Measurements from ENCODE around the gene SFSWAP. TPM values are rescaled to one million over a fixed set of nuclear protein-coding genes. Genes with fewer than 3 reads are reported as not detected.

Gene SFSWAP
- total RNA-seq, 1 experiment from 2014 or later: 48.1 TPM

- H3K27me3 ChIP-seq (ENCODE audit: insufficient read depth, low read length): no peaks in the 10 kb centered on the region; the same call in 1 of the 2 replicates
- no peaks in the 10 kb centered on the region; the same call in 1 of the 2 replicates for H3K79me2 ChIP-seq (ENCODE audit: insufficient read depth, low read length)
- H2BK15ac ChIP-seq (ENCODE audit: low read depth, low read length): no peak overlapping the region
- no peak overlapping the region for H4K91ac ChIP-seq (ENCODE audit: insufficient read length, low read depth, low read length)
- H3K56ac ChIP-seq (ENCODE audit: insufficient read length, low read depth, low read length): no peak overlapping the region
- no peak overlapping the region for H4K8ac ChIP-seq (replicated peaks; ENCODE audit: insufficient read length, low read depth, low read length)
- H4K20me1 ChIP-seq (ENCODE audit: control insufficient read depth, insufficient read depth, insufficient read length): peaks cover 3% of the 10 kb centered on the region
- no peak overlapping the region for H3T11ph ChIP-seq (ENCODE audit: low read length)
- H2BK20ac ChIP-seq (ENCODE audit: low read depth, low read length, poor library complexity, severe bottlenecking): no peak overlapping the region
- TF ChIP-seq CTCF (conservative IDR thresholded peaks at IDR 0.05): no peak
- peak overlapping the region; percentile 62 to 88 for H3K4me3 Mint-ChIP-seq
- H3K27me3 Mint-ChIP-seq (ENCODE audit: low read depth): peaks cover 53% of the 10 kb centered on the region
- no peaks in the 10 kb centered on the region for H3K9me3 ChIP-seq (ENCODE audit: control insufficient read depth, low read depth, low read length)
- H3K23ac ChIP-seq (ENCODE audit: insufficient read length, low read depth, low read length): no peak overlapping the region
- H2AFZ ChIP-seq (ENCODE audit: low read length): no peak overlapping the region
- no CpG with 5 or more reads among the region's 27 CpGs for WGBS (ENCODE audit: extremely low coverage, insufficient read length, low lambda C conversion rate)
- H3K14ac ChIP-seq (ENCODE audit: insufficient read depth, low read length): peak overlapping the region; percentile 58; the same call in 1 of the 2 replicates
- H3K4me1 Mint-ChIP-seq: peaks cover 2 to 24% of the 10 kb centered on the region in 2 experiments; a peak in 3 of 4 replicates
- H2AK5ac ChIP-seq (ENCODE audit: insufficient read length, low read length): no peak overlapping the region
- H3K9ac ChIP-seq (ENCODE audit: extremely low read depth, insufficient read length, low read length): no peak overlapping the region
- no peak overlapping the region for H3K4ac ChIP-seq (ENCODE audit: low read depth, low read length)
- H3K4me2 ChIP-seq (ENCODE audit: insufficient read depth, insufficient read length, low read length): peak overlapping the region; percentile 79
- H3K27ac ChIP-seq (ENCODE audit: insufficient read length, low read depth, low read length): no peak overlapping the region
- no peak overlapping the region for H2BK120ac ChIP-seq (ENCODE audit: low read depth, low read length, poor library complexity, severe bottlenecking)
- no peaks in the 10 kb centered on the region for H3K4me1 ChIP-seq (ENCODE audit: insufficient read depth, low read length)
- H3K79me1 ChIP-seq (ENCODE audit: insufficient read depth, low read depth, low read length, poor library complexity, severe bottlenecking): no peaks in the 10 kb centered on the region
- no peaks in the 10 kb centered on the region for H3K9me3 Mint-ChIP-seq
- H3K18ac ChIP-seq (ENCODE audit: insufficient read length, low read depth, low read length): no peak overlapping the region
- H2BK12ac ChIP-seq (ENCODE audit: insufficient read length, low read depth, low read length): no peak overlapping the region
- H3K27ac Mint-ChIP-seq: no peak overlapping the region
- peaks cover 21% of the 10 kb centered on the region for H3K23me2 ChIP-seq (ENCODE audit: insufficient read length, low read depth, low read length, poor library complexity, severe bottlenecking)
- H4K5ac ChIP-seq (ENCODE audit: insufficient read length, low read depth, low read length): no peak overlapping the region
- H3K36me3 Mint-ChIP-seq (ENCODE audit: insufficient read depth in 1 of 3, low read depth in 3 of 3): peaks cover 0 to 2% (median 0%) of the 10 kb centered on the region in 3 experiments; a peak in 1 of 7 replicates
- DNase-seq: peak; percentile 41
- H2BK5ac ChIP-seq (ENCODE audit: insufficient read length, low read length): no peak overlapping the region
Measured at GRCh38 chr12:131829356-131829747, 118.5 kb downstream of the SFSWAP start.

Measured in H9 (cell line).